ENCODE results near the gene PTGIS. TPM values are rescaled to one million over a fixed set of nuclear protein-coding genes. Genes with fewer than 3 reads are reported as not detected.

PTGIS gene
- total RNA-seq, 2 donors from 2014 or later: 9.9 to 10.9 TPM

- Histone ChIP-seq H3K9me3 (no peaks in the 10 kb centered on the region), H3K27me3 (no peaks in the 10 kb centered on the region), H3K4me3 (no peak overlapping the region), H3K36me3 (replicated peaks in 1 of 2; ENCODE audit: insufficient read depth in 1 of 2, low read depth in 2 of 2) (no peaks in the 10 kb centered on the region), H3K4me1 (no peaks in the 10 kb centered on the region), H3K27ac (no peak overlapping the region)
- ATAC-seq: no peak
- intact Hi-C loops (cut with DNase I): no loop called here
- no peak for DNase-seq
- TF ChIP-seq POLR2A (IDR thresholded peaks at IDR 0.05) (no peak), CTCF (IDR thresholded peaks at IDR 0.05) (no peak)
- WGBS, 2 donors: 74 to 83% methylated on average over 11 of the region's 11 CpGs
These were observed 54.9 kb downstream of the PTGIS start for GRCh38 chr20:49513009-49513408.

- ATAC-seq (no peak), DNase-seq (no peak)
- no peak for TF ChIP-seq CTCF (IDR thresholded peaks at IDR 0.05)
- TF ChIP-seq POLR2A (IDR thresholded peaks at IDR 0.05): no peak
- H3K9me3 ChIP-seq: no peaks in the 10 kb centered on the region
- no peaks in the 10 kb centered on the region for H3K27me3 ChIP-seq
- H3K36me3 ChIP-seq (replicated peaks in 1 of 2; ENCODE audit: insufficient read depth in 1 of 2, low read depth in 2 of 2): no peaks in the 10 kb centered on the region
- no peaks in the 10 kb centered on the region for H3K4me1 ChIP-seq
- 49 to 58% methylated on average over 2 of the region's 2 CpGs for WGBS, 2 donors
- intact Hi-C loops (cut with DNase I): no loop called here
- no peak overlapping the region for H3K4me3 ChIP-seq
- no peak overlapping the region for H3K27ac ChIP-seq
These were observed 56.0 kb downstream of the PTGIS start for GRCh38 chr20:49511788-49512525.

GRCh38 chr20:49510562-49511122 lies 57.3 kb downstream of the PTGIS start:
- intact Hi-C loops (cut with DNase I): no loop called here
- Histone ChIP-seq H3K4me1 (no peaks in the 10 kb centered on the region), H3K27me3 (peaks cover 0 to 3% of the 10 kb centered on the region in 2 donors), H3K36me3 (replicated peaks in 1 of 2; ENCODE audit: insufficient read depth in 1 of 2, low read depth in 2 of 2) (no peaks in the 10 kb centered on the region), H3K4me3 (no peak overlapping the region), H3K9me3 (no peaks in the 10 kb centered on the region), H3K27ac (no peak overlapping the region)
- 52 to 53% methylated on average over 11 to 12 of the region's 12 CpGs for WGBS, 2 donors
- ATAC-seq (peak; percentile 42), DNase-seq (peak; percentile 16 to 47 (median 40))
- no peak for TF ChIP-seq CTCF (IDR thresholded peaks at IDR 0.05)

GRCh38 chr20:49508435-49509199 lies 59.3 kb downstream of the PTGIS start:
- 43% methylated on average over 10 to 14 of the region's 14 CpGs for WGBS, 2 donors
- intact Hi-C loops (cut with DNase I): loop anchor here (10.0 kb wide), 1 partner anchor 174 kb away; no protein-coding TSS in a partner anchor
- H3K4me3 ChIP-seq: no peak overlapping the region
- H3K27me3 ChIP-seq: peaks cover 0 to 3% of the 10 kb centered on the region in 2 donors
- ATAC-seq: peak; percentile 33
- TF ChIP-seq POLR2A (IDR thresholded peaks at IDR 0.05): no peak
- TF ChIP-seq CTCF (IDR thresholded peaks at IDR 0.05): peak in 6 of 7 experiments; percentile 28 to 62 (median 55)
- H3K36me3 ChIP-seq (replicated peaks in 1 of 2; ENCODE audit: insufficient read depth in 1 of 2, low read depth in 2 of 2): no peaks in the 10 kb centered on the region
- no peaks in the 10 kb centered on the region for H3K4me1 ChIP-seq
- peak in 1 of 4 donors; percentile 12 for DNase-seq
- H3K27ac ChIP-seq: no peak overlapping the region
- H3K9me3 ChIP-seq: no peaks in the 10 kb centered on the region

Measured in body of pancreas (tissue), 4 donors.